HepG2 (cell line): ENCODE results near the gene THSD8. TPM values are rescaled to one million over a fixed set of nuclear protein-coding genes. Genes with fewer than 3 reads are reported as not detected.

ENCODE experiments used
- JARID2 ChIP-seq: sonication (generic); formaldehyde crosslinking; IDR thresholded peaks from 2 replicates; pipeline ENCODE4 v1.8.1; 2023; ENCODE audit warnings: missing genetic modification reagents, inconsistent platforms; ENCODE audit not compliant: insufficient replicate concordance
- KDM3A ChIP-seq: IDR thresholded peaks from 2 replicates; pipeline ENCODE4 v1.6.1; 2018; ENCODE audit warnings: low read depth, missing compliant biosample characterization
- KLF15 ChIP-seq: sonication (generic); formaldehyde crosslinking; IDR thresholded peaks from 2 replicates; pipeline ENCODE4 v1.8.1; 2023; ENCODE audit warnings: borderline replicate concordance, mild to moderate bottlenecking, inconsistent platforms, missing genetic modification reagents, mixed read lengths
- KMT2B ChIP-seq: IDR thresholded peaks from 2 replicates; pipeline ENCODE4 v1.6.1; 2016; ENCODE audit warnings: missing genetic modification reagents, missing compliant biosample characterization
- MEF2D ChIP-seq: sonication (generic); formaldehyde crosslinking; IDR thresholded peaks from 2 replicates; pipeline ENCODE4 v1.5.1; 2020; ENCODE audit warnings: mild to moderate bottlenecking, missing genetic modification reagents
- RAD21 ChIP-seq: fragments of 450-650 bp; formaldehyde crosslinking; IDR thresholded peaks from 2 replicates; pipeline ENCODE4 v1.5.0; 2020; ENCODE audit warnings: mild to moderate bottlenecking
- RXRA ChIP-seq: sonication (generic); formaldehyde crosslinking; IDR thresholded peaks from 2 replicates; pipeline ENCODE4 v1.5.1; 2020; ENCODE audit warnings: missing genetic modification reagents
- SPEN ChIP-seq: sonication (generic); formaldehyde crosslinking; IDR thresholded peaks from 2 replicates; pipeline ENCODE4 v1.5.1; 2020; ENCODE audit warnings: low read depth, mild to moderate bottlenecking, missing genetic modification reagents
- STAT5B ChIP-seq: sonication (generic); formaldehyde crosslinking; IDR thresholded peaks from 2 replicates; pipeline ENCODE4 v1.4.0; 2020; ENCODE audit warnings: missing genetic modification reagents
- TEAD3 ChIP-seq: optimal IDR thresholded peaks from 2 replicates; pipeline ENCODE3; 2016; ENCODE audit warnings: borderline replicate concordance
- ZFX ChIP-seq: sonication (generic); formaldehyde crosslinking; IDR thresholded peaks from 2 replicates; pipeline ENCODE4 v1.4.0; 2020; ENCODE audit warnings: mild to moderate bottlenecking, low read depth, missing genetic modification reagents, moderate library complexity
- ZNF101 ChIP-seq: sonication (generic); formaldehyde crosslinking; IDR thresholded peaks from 2 replicates; pipeline ENCODE4 v1.4.0; 2020; ENCODE audit warnings: mild to moderate bottlenecking, low read depth, missing genetic modification reagents, borderline replicate concordance
- ZNF564 ChIP-seq: sonication (generic); formaldehyde crosslinking; IDR thresholded peaks from 2 replicates; pipeline ENCODE4 v1.8.1; 2023; ENCODE audit warnings: mild to moderate bottlenecking, missing genetic modification reagents
- ZNF777 ChIP-seq: sonication (generic); formaldehyde crosslinking; IDR thresholded peaks from 2 replicates; pipeline ENCODE4 v1.4.0; 2020; ENCODE audit warnings: missing genetic modification reagents
- ZZZ3 ChIP-seq: sonication (generic); formaldehyde crosslinking; IDR thresholded peaks from 2 replicates; pipeline ENCODE4 v1.4.0; 2020; ENCODE audit warnings: missing genetic modification reagents, mild to moderate bottlenecking, borderline replicate concordance
- polyA plus RNA-seq, 8 experiments: library from polyadenylated mRNA; depleted of rRNA in 3 of 8; stranded (reverse) in 7 of 8; unstranded in 1 of 8; fragments of >200 nt; fragmentation: Illumina TruSeq in 4 of 8; extraction: Trizol in 4 of 8; gene quantifications; 2 replicates each; pipeline versions ENCODE4 v1.2.1 to v1.2.3, GENCODE V29; 2011 to 2016; ENCODE audit warnings: low read depth in 4 of 8, missing spikeins in 1 of 8, mixed read lengths in 1 of 8; ENCODE audit not compliant: insufficient read depth in 1 of 8
- total RNA-seq, 5 experiments: library from RNA; depleted of rRNA; stranded (reverse); fragments of >200 nt; fragmentation: Illumina TruSeq; extraction: Trizol; gene quantifications; 2 replicates each; pipeline ENCODE4 v1.2.3, GENCODE V29; 2016; ENCODE audit warnings: low read depth in 1 of 5
- TF ChIP-seq, protein P1 (sequence below): sonication (generic); formaldehyde crosslinking; IDR thresholded peaks from 2 replicates; pipeline ENCODE4 v1.4.0; 2020; ENCODE audit warnings: missing genetic modification reagents, borderline replicate concordance
- TF ChIP-seq, protein P2 (sequence below): sonication (generic); formaldehyde crosslinking; IDR thresholded peaks from 2 replicates; pipeline ENCODE4 v1.5.1; 2020; ENCODE audit warnings: mild to moderate bottlenecking, missing genetic modification reagents, moderate library complexity
- TF ChIP-seq, protein P3 (sequence below): sonication (generic); formaldehyde crosslinking; IDR thresholded peaks from 2 replicates; pipeline ENCODE4 v1.5.0; 2020; ENCODE audit warnings: missing genetic modification reagents
- TF ChIP-seq, protein P4 (sequence below): sonication (generic); formaldehyde crosslinking; IDR thresholded peaks from 2 replicates; pipeline ENCODE4 v1.8.1; 2023; ENCODE audit warnings: mild to moderate bottlenecking, missing genetic modification reagents, borderline replicate concordance

Gene THSD8
- total and polyA plus RNA-seq, 2 of the 13 experiments (the other 11 are each of a cell fraction or from before 2014, with no cell fraction given), result 4.8 to 14.9 TPM

DNA sequence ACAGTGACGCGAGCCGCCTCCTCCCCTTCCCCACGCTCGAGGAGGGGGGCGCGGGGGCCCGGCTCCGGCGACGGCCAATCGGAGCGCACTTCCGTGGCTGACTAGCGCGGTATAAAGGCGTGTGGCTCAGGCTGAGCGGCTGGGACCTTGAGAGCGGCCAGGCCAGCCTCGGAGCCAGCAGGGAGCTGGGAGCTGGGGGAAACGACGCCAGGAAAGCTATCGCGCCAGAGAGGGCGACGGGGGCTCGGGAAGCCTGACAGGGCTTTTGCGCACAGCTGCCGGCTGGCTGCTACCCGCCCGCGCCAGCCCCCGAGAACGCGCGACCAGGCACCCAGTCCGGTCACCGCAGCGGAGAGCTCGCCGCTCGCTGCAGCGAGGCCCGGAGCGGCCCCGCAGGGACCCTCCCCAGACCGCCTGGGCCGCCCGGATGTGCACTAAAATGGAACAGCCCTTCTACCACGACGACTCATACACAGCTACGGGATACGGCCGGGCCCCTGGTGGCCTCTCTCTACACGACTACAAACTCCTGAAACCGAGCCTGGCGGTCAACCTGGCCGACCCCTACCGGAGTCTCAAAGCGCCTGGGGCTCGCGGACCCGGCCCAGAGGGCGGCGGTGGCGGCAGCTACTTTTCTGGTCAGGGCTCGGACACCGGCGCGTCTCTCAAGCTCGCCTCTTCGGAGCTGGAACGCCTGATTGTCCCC lies 10.4 kb upstream of the THSD8 start, which contains the start of gene JUNB (continued):
- TF ChIP-seq, protein P1, sequence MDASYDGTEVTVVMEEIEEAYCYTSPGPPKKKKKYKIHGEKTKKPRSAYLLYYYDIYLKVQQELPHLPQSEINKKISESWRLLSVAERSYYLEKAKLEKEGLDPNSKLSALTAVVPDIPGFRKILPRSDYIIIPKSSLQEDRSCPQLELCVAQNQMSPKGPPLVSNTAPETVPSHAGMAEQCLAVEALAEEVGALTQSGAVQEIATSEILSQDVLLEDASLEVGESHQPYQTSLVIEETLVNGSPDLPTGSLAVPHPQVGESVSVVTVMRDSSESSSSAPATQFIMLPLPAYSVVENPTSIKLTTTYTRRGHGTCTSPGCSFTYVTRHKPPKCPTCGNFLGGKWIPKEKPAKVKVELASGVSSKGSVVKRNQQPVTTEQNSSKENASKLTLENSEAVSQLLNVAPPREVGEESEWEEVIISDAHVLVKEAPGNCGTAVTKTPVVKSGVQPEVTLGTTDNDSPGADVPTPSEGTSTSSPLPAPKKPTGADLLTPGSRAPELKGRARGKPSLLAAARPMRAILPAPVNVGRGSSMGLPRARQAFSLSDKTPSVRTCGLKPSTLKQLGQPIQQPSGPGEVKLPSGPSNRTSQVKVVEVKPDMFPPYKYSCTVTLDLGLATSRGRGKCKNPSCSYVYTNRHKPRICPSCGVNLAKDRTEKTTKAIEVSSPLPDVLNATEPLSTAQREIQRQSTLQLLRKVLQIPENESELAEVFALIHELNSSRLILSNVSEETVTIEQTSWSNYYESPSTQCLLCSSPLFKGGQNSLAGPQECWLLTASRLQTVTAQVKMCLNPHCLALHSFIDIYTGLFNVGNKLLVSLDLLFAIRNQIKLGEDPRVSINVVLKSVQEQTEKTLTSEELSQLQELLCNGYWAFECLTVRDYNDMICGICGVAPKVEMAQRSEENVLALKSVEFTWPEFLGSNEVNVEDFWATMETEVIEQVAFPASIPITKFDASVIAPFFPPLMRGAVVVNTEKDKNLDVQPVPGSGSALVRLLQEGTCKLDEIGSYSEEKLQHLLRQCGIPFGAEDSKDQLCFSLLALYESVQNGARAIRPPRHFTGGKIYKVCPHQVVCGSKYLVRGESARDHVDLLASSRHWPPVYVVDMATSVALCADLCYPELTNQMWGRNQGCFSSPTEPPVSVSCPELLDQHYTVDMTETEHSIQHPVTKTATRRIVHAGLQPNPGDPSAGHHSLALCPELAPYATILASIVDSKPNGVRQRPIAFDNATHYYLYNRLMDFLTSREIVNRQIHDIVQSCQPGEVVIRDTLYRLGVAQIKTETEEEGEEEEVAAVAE (CRISPR knock-in tag), result peak; percentile 88; the same call in 1 of the 2 replicates
- TF ChIP-seq ZNF777 (peak; percentile 85), SPEN (CRISPR knock-in tag) (peak; percentile 87), RAD21 (no peak; the same call in 1 of the 2 replicates), ZNF564 (CRISPR knock-in tag) (peak; percentile 88; the same call in 1 of the 2 replicates), TEAD3 (CRISPR knock-in tag) (peak; percentile 12), ZFX (CRISPR knock-in tag) (peak; percentile 88), JARID2 (CRISPR knock-in tag) (no peak), STAT5B (CRISPR knock-in tag) (peak; percentile 79; the same call in 1 of the 2 replicates), RXRA (CRISPR knock-in tag) (peak; percentile 76), ZNF101 (no peak), ZZZ3 (CRISPR knock-in tag) (0 out of 2 replicates have a peak, but pooled peaks have one; percentile 55), KLF15 (CRISPR knock-in tag) (peak; percentile 55; the same call in 1 of the 2 replicates), KDM3A (CRISPR knock-in tag) (peak; percentile 46; the same call in 1 of the 2 replicates), MEF2D (CRISPR knock-in tag) (0 out of 2 replicates have a peak, but pooled peaks have one; percentile 24), KMT2B (peak; percentile 81)
- TF ChIP-seq, protein P2, sequence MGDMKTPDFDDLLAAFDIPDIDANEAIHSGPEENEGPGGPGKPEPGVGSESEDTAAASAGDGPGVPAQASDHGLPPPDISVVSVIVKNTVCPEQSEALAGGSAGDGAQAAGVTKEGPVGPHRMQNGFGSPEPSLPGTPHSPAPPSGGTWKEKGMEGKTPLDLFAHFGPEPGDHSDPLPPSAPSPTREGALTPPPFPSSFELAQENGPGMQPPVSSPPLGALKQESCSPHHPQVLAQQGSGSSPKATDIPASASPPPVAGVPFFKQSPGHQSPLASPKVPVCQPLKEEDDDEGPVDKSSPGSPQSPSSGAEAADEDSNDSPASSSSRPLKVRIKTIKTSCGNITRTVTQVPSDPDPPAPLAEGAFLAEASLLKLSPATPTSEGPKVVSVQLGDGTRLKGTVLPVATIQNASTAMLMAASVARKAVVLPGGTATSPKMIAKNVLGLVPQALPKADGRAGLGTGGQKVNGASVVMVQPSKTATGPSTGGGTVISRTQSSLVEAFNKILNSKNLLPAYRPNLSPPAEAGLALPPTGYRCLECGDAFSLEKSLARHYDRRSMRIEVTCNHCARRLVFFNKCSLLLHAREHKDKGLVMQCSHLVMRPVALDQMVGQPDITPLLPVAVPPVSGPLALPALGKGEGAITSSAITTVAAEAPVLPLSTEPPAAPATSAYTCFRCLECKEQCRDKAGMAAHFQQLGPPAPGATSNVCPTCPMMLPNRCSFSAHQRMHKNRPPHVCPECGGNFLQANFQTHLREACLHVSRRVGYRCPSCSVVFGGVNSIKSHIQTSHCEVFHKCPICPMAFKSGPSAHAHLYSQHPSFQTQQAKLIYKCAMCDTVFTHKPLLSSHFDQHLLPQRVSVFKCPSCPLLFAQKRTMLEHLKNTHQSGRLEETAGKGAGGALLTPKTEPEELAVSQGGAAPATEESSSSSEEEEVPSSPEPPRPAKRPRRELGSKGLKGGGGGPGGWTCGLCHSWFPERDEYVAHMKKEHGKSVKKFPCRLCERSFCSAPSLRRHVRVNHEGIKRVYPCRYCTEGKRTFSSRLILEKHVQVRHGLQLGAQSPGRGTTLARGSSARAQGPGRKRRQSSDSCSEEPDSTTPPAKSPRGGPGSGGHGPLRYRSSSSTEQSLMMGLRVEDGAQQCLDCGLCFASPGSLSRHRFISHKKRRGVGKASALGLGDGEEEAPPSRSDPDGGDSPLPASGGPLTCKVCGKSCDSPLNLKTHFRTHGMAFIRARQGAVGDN (CRISPR knock-in tag), result peak; percentile 81
- TF ChIP-seq, protein P3, sequence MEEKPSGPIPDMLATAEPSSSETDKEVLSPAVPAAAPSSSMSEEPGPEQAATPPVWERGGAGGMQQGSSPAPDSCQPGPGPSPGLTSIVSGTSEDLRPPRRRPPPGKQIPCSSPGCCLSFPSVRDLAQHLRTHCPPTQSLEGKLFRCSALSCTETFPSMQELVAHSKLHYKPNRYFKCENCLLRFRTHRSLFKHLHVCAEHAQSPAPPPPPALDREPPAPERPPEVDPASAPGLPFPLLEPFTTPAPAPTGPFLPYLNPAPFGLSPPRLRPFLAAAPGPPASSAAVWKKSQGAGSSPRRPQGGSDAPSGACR (CRISPR knock-in tag), result 0 out of 2 replicates have a peak, but pooled peaks have one; percentile 58
- TF ChIP-seq, protein P4, sequence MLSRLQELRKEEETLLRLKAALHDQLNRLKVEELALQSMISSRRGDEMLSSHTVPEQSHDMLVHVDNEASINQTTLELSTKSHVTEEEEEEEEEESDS (CRISPR knock-in tag), result no peak
